AG04449 (cell line): ENCODE data around the gene TFAP2C.

Experiments used
- CTCF ChIA-PET: fragments of 350-600 bp; formaldehyde crosslinking; extraction: SDS; loops from one replicate; lab custom pipeline; 2021; ENCODE audit warnings: antibody characterized with exemption; lab: Yijun Ruan, JAX
- POLR2A ChIA-PET: fragments of 400-600, 350-600 bp; formaldehyde crosslinking; extraction: SDS; loops from one replicate; lab custom pipeline; 2020; ENCODE audit warnings: antibody characterized with exemption, inconsistent platforms; lab: Yijun Ruan, JAX
- DNase-seq: peaks from one replicate; pipeline ENCODE4 v3.0.0-alpha.2; 2010; ENCODE audit warnings: low read depth, low spot score
- H3K4me3 ChIP-seq: 2 replicates; pipeline ENCODE4 v1.5.1; 2011; ENCODE audit warnings: low read depth, mild to moderate bottlenecking, control low read depth, low read length
- CTCF ChIP-seq: IDR thresholded peaks from one replicate; pipeline ENCODE4 v1.5.1; 2011; ENCODE audit warnings: mild to moderate bottlenecking, moderate library complexity, low read length, control low read depth, inconsistent platforms; ENCODE audit not compliant: insufficient read depth; ENCODE audit errors: missing control alignments

TFAP2C gene

GRCh38 chr20:56601166-56601565 lies 27.9 kb upstream of the TFAP2C start:
- CTCF ChIA-PET, result no interaction called here
- no peak overlapping the region for H3K4me3 ChIP-seq
- POLR2A ChIA-PET, result no interaction called here
- no peak for TF ChIP-seq CTCF
- no peak for DNase-seq

GRCh38 chr20:56604673-56605072 lies 24.4 kb upstream of the TFAP2C start:
- H3K4me3 ChIP-seq, result no peak overlapping the region
- CTCF ChIA-PET, result no interaction called here
- DNase-seq, result no peak
- TF ChIP-seq CTCF, result no peak
- POLR2A ChIA-PET, result no interaction called here

- no peak for TF ChIP-seq CTCF
- ChIA-PET POLR2A (no interaction called here), CTCF (no interaction called here)
- no peak for DNase-seq
- H3K4me3 ChIP-seq, result no peak overlapping the region
Observed at GRCh38 chr20:56605261-56605996, 23.7 kb upstream of the TFAP2C start.

- H3K4me3 ChIP-seq, result no peak overlapping the region
- ChIA-PET CTCF (no interaction called here), POLR2A (no interaction called here)
- no peak for DNase-seq
- no peak for TF ChIP-seq CTCF
Observed at GRCh38 chr20:56606174-56606945, 22.7 kb upstream of the TFAP2C start.

- no peak overlapping the region for H3K4me3 ChIP-seq
- ChIA-PET POLR2A (no interaction called here), CTCF (no interaction called here)
- DNase-seq, result no peak
- no peak for TF ChIP-seq CTCF
Observed at GRCh38 chr20:56607061-56607704, 21.9 kb upstream of the TFAP2C start.

- no peak for DNase-seq
- TF ChIP-seq CTCF, result no peak
- ChIA-PET POLR2A (no interaction called here), CTCF (no interaction called here)
- no peak overlapping the region for H3K4me3 ChIP-seq
Observed at GRCh38 chr20:56608376-56608775, 20.7 kb upstream of the TFAP2C start.
